ENCODE data around the gene FXYD3.
"Not testable (repeated sequence)": the region's sequence is repeated elsewhere in the genome, so short reads cannot be mapped to it uniquely, and the experiment has no call there.

Gene FXYD3

GRCh38 chr19:35099155-35099896 is 16.3 kb upstream of the FXYD3 start:
- H3K4me3 ChIP-seq (ENCODE audit: low read length), result no peak overlapping the region
- DNase-seq (ENCODE audit: low read depth), result no peak
- TF ChIP-seq CTCF (IDR thresholded peaks at IDR 0.05; ENCODE audit: insufficient read depth, low read depth, low read length, missing control alignments), result no peak

- no peak overlapping the region for H3K4me3 ChIP-seq (ENCODE audit: low read length)
- no peak for DNase-seq (ENCODE audit: low read depth)
- TF ChIP-seq CTCF (IDR thresholded peaks at IDR 0.05; ENCODE audit: insufficient read depth, low read depth, low read length, missing control alignments), result no peak
Observed at GRCh38 chr19:35099897-35100275, 15.7 kb upstream of the FXYD3 start.

GRCh38 chr19:35100588-35101533 is 14.8 kb upstream of the FXYD3 start:
- no peak for DNase-seq (ENCODE audit: low read depth)
- no peak for TF ChIP-seq CTCF (IDR thresholded peaks at IDR 0.05; ENCODE audit: insufficient read depth, low read depth, low read length, missing control alignments)
- H3K4me3 ChIP-seq (ENCODE audit: low read length), result no peak overlapping the region

- not testable (repeated sequence) for H3K4me3 ChIP-seq (ENCODE audit: low read length); DNase-seq (ENCODE audit: low read depth)
Observed at GRCh38 chr19:35101949-35102348, 13.7 kb upstream of the FXYD3 start.

- not testable (repeated sequence) for H3K4me3 ChIP-seq (ENCODE audit: low read length); DNase-seq (ENCODE audit: low read depth)
Observed at GRCh38 chr19:35103614-35104013, 12.0 kb upstream of the FXYD3 start.

- no peak overlapping the region for H3K4me3 ChIP-seq (ENCODE audit: low read length)
- no peak for DNase-seq (ENCODE audit: low read depth)
- no peak for TF ChIP-seq CTCF (IDR thresholded peaks at IDR 0.05; ENCODE audit: insufficient read depth, low read depth, low read length, missing control alignments)
Observed at GRCh38 chr19:35104361-35104760, 11.3 kb upstream of the FXYD3 start.

GRCh38 chr19:35105047-35105410 is 10.6 kb upstream of the FXYD3 start:
- no peak for TF ChIP-seq CTCF (IDR thresholded peaks at IDR 0.05; ENCODE audit: insufficient read depth, low read depth, low read length, missing control alignments)

More at GRCh38 chr19:35105047-35105410, 10.6 kb upstream of the FXYD3 start:
- H3K4me3 ChIP-seq (ENCODE audit: low read length), result no peak overlapping the region
- no peak for DNase-seq (ENCODE audit: low read depth)
